TTC549 (cell line): ENCODE results near the gene GAD2.

ENCODE experiments used
- FAIRE-seq: peaks from 2 replicates; lab custom pipeline; 2012; peaks lifted over from hg19 to GRCh38; lab: Jason Lieb, UNC

Gene GAD2

DNA sequence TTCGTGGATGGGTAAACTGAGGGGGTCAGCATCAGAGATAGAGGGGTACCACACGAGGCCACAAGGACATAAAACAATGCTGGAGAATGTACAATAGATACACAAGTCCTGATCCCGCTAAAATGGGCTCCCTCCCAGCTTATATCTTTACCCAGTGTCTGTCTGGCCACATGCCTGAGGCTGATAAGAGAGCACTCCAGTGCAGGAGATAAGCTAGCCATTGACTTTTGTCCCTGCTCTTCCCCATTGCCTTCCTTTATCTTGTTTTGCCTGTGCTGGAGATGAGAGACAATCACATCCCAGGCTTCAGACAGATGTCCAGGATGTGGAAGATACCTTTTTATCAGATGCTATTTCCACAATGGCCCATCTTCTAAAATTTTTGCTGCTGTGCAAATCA is 6.0 kb downstream of the GAD2 start:
- no peak for FAIRE-seq

DNA sequence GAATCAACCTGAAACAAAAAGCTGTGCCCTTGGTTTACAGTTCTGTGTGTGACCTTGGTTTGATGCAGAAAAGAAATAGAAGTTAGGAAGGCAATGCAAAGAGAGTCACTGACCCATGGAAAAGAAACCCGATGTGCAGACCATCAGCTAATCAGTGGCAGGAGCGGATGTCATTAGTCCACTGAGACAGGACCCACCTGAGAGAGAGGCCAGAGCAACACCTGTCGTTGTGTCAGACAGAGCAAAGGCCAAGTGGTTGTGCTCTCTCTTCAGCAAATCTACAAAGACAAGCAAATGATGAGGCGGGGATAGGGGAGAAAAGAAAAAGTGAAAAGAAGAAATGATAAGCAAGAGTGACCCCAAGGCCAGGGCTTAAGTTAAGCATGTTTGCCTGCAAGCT is 8.7 kb downstream of the GAD2 start:
- FAIRE-seq: no peak

DNA sequence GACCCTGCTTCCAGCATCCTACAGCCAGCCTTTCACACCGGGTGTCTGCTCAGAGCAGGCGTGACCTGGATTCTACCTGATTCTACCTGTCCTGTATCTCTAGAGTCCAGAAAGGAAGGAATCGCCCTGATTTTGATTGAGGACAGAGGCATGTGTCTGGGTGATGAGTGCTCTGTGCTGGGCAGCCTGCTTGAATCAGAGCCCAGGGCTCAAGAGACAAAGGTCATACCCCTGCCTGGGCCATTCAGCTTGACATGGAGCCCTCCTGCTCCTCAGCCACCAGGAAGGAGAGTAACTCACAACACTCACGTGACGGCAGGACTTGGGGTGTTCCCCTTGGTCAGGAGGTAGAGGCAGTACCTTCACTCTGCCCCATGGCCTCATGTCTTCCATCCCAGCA is 11.2 kb downstream of the GAD2 start:
- no peak for FAIRE-seq

DNA sequence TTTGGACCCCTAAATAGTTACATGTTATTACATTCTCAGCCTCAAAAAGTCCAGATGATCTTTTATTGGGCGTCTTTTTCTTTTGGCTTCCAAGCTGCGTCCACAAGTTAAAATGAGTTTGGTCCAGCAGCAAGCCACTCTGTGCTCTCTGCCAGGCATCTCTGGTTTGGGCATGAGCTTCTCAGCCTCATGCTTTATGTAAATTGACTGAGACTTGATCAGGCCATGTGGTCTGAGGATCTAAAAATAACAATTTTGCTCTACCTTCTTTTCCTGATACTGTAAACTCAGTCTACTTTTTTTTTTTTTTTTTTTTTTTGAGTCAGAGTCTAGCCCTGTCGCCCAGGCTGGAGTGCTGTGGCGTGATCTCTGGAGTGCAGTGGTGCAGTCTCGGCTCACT is 15.6 kb downstream of the GAD2 start:
- no peak for FAIRE-seq

DNA sequence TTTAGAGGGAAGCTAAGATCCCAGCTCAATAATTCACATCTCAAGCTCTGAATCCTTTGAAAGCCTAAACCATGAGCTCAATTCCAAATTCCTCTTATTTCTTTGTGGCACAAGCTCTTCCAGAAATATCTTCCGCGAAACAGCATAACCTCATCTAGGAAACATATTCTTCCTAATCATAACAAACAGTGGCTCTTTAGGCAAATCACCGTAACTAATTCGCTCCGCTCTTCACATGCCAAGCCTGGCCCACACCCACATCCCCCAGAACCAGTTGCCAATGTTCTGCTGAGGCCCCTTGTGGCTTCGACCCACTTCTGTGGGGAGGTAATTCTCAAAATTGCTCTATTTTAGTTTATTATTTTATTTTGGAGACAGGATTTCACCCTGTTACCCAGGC is 19.2 kb downstream of the GAD2 start:
- no peak for FAIRE-seq

DNA sequence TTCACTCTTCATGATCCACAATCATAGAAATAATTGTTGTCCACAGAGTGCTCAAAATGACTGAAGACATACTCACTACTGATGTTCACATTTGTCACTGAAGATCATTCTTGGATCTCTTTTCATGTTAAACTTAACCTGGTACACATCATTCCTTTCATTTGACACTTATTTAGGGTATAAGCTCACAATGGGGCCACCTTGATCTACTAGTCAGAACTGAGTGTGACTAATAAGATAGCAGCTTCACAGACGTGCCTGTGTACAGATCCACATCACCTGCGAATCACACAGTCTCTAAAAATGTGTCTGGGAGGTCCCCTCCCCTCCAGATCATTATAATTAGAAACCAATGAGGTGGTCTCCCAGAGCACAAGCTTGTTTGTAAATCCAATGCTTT is 21.8 kb downstream of the GAD2 start:
- no peak for FAIRE-seq

DNA sequence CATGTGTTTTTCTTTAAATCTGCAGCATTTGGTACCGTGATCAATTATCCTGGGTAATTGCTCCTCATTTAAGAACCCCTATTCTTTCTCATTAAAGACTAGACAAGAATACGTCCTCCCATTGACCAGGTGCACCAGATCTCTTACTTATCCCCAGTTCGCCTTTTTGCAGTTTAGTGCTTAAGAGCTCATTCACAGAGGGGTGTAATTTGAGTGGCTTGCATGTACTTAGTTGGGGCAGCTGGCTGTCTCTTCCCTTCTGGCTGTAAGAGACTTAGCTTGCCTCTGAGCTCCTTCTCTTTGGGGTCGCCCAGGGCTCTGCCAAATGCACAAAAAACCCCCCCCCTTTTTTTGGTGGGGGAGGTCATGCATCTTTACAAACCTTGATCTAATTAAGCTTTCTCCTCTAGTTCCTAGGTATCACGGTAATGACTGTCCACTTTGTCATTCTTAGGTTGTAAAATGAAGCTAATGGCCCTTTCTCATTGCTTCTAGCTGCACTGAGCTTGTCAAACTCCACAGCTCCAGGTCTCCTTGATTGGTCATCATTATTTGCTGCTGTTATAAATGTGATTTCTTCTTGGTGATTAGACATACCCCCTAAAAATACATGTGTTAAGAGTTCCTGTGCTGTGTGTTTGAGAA is 26.3 kb downstream of the GAD2 start:
- no peak for FAIRE-seq

DNA sequence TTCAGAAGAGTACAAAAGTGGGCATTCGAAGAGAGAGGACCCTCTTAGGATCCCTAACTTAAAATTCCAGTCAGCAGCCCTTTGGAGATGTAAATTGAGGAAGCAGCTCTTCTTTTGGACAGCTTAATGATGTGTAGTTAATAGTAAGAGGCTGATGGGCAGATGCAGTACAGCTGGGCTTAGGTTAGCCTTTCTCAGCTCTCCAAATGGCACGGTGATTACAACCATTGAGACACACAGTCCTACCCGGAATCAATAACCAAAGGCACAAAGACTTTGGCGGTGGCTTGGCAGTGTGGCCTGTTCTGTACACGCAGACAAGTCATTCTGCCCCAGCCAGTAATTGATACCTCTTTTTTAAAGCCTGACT is 26.8 kb downstream of the GAD2 start:
- no peak for FAIRE-seq

DNA sequence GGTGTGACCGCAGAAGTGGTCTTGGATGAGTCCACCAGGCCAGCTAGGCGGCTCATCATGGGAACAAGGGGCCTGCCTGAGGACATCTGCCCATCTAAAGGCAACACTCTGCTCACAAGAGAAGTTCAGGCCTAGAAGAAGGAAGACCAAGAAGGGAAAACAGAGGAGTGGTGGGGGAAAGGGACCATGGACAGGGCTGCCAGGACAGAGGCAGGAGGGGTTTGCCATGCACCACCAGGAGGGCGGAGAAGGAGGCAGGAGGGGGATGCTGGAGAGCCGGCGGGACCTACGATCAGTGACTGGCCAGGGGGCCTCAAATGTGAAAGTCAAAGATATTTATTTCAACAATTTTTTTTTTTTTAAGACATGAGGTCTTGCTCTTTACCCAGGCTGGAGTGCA is 33.1 kb downstream of the GAD2 start:
- FAIRE-seq: no peak

DNA sequence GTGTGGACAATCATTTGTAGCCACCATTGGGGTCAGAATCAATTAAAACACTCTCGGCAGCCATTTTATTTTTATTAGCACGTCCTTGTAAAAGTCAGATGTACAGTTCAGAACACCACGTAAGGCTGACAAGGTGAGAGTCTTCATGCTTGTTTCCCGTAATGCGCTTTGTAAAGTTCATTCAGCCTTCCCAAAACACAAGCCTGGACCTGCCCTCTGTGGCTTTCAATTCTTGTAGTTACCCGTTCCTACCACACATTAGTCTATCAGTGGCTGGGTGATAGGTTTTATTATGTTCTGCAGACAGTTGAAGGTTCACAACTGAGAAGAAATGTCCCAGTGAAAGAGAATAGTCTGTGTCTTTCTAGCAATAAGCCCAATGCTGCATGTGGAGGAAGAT is 35.4 kb downstream of the GAD2 start:
- FAIRE-seq: no peak

DNA sequence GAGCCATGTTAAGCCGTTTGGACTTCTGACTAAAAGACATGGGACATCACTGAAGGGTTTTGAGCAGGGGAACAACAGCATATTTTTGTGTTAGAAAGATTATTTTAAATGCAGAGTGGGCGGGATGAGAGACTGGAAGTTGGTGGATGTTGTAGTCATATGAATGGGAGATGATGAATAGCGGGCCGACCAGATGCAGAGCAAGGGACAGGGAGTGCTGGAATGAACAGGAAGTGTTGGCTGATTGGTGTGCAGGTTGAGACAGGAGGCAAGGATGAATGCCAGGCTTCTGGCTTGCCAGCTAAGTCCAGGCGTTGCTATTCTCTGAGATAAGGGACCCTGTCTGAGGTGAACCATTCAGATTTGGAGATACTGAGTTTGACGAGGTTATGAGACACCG is 38.0 kb downstream of the GAD2 start:
- FAIRE-seq: no peak

DNA sequence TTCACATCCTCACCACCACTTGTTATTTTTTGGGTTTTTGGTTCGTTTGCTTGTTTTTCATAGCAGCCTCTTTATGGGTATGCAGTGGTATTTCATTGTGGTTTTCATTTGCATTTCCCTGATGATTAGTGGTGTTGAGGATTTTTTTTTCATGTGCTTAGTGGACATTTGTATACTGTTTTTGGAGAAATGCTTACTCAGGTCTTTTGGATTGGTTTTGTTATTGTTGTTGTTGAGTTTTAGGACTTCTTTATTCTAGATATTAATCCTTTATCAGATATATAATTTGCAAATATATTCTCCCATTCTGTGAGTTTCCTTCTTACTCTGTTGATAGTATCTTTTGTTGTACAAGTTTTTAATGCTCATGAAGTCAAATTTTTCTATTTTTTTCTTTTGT is 42.8 kb downstream of the GAD2 start:
- no peak for FAIRE-seq

DNA sequence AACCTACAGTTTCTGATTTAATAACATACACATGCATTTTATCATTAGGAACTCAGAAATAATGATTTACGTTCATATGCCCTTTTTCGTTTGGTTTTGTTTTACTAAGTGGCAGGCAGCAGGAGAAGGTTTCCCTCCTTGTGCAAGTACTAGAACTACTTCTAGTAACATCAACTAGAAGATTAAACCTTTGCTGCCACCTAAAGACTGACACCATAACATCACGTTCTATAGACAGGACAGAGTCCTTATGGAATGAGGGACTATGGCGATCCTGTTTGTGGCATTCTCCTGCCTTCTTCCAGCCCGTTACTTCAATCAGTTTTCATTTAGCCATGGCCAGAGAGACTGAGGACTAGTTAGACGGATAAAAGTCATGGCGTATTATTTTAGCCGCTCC is 53.2 kb downstream of the GAD2 start:
- no peak for FAIRE-seq

DNA sequence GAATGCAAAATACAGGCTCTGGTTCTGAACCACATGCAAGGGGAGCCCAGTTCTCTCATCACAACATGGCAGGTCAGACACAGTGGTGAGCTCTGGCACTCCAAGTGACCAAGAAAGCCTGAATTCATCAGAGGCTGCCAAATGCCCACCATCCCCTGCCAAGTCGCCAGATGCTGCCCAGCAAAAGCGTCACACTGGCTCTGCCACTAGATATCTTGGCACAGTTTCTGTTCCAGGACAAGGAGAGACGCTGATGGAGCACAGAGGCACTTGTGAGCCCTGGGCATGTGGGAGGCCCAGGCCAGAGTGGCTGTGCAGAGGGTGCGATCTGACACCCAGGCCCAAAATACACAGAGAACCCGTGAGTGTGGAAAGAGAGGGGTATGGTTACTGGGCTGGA is 57.8 kb downstream of the GAD2 start:
- FAIRE-seq: no peak

DNA sequence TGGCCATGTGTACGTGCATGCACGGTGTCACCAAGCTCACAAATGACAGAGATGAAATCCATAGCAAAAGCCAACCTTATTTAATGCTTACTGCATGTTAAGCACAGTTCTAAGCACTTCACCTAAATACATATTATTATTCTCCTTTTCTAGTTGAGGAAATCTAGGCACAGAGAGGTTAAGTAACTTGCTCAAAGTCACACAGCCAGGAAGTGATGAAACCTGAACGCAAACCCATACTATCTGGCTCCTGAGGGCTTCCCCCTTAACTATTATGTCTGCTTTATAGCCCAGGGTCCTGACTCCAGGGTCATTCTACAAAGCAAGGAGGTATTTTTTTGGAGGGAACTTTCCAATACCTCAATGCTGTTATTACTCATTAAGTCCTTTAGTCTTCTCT is 61.7 kb downstream of the GAD2 start:
- FAIRE-seq: no peak

DNA sequence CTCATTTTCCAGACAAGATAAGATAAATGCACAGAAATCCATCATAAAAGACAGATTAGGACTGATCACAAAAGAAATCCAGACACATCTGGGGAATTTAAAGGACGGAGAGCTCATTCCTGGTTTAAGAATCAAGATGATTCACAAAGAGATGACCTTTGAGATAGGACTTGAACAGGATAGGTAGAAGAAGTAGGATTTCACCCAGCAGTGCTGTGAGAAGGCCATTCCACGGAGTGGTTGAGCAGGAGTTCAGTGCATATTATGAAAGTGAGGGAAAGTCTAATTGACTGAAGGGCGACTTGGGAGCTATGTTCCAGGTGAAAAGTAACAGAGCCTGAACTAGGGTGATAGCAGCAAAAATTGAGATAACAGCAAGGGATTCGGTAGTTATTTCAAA is 73.7 kb downstream of the GAD2 start:
- FAIRE-seq: no peak

DNA sequence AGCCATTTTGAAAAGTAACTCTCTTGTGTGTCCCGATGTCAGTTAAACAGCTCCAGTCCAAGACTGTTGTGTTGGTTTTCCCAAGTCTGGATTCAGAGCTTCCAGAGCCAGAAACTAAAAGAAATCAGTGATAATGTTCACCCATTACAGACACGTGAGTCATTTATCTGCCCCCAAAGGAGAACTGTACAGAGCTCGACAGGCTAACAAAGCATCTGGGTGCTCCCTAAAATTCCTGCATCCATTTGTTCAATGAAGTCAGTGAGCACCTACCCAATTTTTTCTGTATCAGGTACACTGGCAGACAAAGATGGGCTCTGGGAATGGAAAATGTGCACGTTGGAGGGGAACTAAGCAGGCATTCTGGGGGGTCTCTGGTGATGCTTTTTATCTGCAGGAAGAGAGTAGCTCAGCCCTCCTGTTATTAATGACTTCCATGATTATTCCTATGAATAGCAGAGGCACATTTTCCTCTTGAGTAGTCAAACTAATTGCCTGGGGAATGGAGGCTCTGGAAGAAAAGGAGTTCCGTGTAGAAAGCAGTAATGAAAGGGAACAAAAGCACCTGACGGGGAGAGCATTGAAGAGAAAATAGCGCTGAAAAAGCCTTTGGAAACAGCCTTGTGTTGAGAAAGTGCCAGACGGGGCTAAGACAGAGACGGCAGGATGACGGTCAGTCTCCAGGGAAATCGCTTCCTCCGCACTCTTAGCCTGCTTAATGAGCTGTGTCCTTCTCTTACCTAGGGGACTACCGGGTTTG is 75.3 kb downstream of the GAD2 start:
- no peak for FAIRE-seq

DNA sequence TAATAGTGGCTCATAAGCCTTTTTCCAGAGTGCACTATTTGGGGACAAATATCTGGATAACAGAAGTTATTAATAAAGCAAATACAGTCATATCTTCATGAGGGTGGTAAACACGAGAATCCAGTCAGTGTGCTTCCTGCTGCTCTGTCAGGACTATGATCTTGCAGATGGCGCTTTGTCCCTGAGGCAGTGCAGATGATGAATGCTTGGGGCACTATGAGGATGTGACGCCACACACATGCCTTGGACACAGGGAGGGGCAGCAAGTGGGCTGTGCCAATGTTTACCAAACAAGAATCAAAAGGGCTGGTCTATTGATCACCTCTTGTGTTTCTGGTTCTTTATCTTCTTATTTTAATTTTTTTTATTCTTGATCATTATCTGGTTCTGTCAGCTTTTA is 79.8 kb downstream of the GAD2 start:
- FAIRE-seq: no peak

DNA sequence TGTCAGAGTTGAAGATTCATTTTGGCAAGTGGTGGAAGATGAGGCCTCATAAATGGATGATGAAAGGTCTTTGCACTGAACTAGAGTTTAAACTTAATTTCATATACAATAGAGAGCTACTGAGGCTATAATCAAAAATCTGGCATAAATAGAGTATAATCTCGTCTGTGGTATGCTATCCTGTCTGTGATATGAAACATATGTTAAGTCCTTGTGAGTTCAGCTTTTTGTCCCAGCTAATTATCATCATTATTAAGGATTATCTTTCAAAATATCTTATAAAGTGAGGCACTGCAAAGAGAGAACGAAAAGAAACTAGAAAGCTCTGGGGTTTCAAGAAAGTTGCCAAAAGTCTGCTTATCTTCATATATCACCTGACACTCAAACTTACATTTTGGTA is 83.4 kb downstream of the GAD2 start:
- no peak for FAIRE-seq

DNA sequence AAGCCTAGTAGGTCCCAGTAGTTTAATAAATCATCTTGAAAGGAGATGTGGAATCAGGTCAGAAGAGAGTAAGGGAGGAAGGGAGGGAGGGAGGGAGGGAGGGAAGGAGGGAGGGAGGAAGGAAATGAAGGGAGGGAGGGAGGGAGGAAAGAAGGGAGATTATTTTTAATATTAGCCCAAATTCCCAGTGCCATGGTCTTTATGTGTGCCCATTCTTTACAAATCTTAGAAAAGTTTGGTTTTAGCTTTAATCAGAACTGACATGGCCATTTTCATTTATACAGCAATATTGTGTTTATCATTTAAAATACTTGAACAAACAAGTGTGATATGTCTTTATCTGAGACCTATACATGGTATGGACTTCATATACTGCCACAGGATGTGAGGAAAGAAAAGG is 86.8 kb downstream of the GAD2 start:
- no peak for FAIRE-seq

DNA sequence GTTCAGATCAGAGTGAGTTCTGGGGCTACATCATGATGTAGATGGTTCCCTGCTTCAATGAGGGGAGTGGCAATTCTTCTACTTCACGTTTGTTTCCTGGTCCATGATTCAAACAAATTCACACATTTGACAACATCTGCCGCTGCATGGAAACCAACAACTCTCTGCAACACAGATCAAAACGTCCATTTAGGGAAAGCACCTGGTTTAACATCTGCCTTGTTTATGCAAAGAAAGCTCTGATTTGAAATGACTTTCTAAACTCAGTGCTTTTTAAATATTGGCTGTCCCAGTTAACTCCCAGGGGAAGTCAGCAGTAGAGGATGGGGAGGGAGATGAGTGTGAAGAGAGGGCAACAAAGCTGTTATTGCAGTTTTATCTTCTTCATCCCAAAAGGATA is 93.8 kb downstream of the GAD2 start:
- FAIRE-seq: no peak

DNA sequence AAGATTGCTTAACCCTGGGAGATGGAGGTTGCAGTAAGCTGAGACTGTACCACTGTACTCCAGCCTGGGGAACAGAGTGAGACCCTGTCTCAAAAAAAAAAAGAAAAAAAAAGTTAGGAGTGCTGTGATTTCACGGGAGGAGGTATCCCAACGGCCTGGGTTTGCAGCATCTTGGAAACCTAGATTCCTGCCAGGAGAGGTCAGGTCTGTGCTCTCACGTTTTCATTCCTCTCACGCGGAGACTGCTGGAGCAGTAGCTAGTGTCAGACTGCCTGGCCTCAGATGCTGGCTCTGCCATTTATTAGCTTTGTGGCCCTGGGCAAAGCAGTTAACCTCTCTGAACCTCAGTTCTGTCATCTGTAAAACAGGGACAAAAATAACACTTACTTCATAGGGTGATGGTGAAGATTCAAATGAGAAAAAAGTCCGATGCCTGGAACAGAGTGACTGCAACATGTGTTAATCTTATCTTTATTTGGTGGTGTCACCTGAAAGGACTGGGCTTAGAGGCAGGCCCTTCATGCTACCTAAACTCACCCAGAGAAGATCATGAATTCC is 94.9 kb downstream of the GAD2 start:
- FAIRE-seq: no peak

DNA sequence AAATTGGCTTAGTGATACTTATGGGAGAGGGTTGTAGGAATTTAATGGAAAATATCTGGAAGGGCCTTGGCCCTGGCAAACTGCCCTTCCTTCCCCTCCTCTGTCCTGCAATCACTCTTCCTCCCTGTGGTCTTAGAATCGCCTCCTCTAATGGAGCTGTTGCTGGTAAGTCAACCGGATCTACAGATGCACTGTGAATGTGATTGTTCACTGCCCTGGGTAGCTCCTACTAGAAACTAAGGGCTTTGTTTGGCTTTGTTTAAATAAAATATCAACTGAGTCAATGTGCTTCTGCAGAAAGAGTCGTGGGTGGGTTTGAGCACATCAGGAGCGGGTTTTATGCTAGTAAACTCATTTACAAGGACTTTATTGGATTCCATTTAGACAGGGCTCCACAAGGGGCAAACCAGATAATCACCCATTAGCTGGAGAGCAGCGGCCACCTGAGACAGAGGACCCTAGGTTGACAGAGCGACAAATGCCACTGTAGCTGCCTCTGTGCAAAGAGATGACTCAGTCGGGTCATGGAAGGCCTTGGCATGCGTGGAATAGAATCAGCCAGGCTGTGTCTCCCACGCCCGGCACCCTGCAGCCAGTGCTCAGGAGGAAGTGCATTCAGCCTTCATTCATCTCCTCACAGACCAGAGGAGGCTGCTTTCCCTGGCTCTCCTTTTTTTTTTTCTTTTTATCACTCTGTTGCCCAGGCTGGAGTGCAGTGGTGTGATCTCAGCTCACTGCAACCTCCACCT is 97.9 kb downstream of the GAD2 start:
- no peak for FAIRE-seq
